GM21367 (cell line): ENCODE results near the gene C5orf24.
"Not testable (repeated sequence)": the region's sequence is repeated elsewhere in the genome, so short reads cannot be mapped to it uniquely, and the experiment has no call there.

Experiments
- ATAC-seq: cut with Tn5 transposase; IDR thresholded peaks from one replicate; pipeline ENCODE4 v1.9.1; 2021; ENCODE audit not compliant: unreplicated experiment

The C5orf24 gene

DNA sequence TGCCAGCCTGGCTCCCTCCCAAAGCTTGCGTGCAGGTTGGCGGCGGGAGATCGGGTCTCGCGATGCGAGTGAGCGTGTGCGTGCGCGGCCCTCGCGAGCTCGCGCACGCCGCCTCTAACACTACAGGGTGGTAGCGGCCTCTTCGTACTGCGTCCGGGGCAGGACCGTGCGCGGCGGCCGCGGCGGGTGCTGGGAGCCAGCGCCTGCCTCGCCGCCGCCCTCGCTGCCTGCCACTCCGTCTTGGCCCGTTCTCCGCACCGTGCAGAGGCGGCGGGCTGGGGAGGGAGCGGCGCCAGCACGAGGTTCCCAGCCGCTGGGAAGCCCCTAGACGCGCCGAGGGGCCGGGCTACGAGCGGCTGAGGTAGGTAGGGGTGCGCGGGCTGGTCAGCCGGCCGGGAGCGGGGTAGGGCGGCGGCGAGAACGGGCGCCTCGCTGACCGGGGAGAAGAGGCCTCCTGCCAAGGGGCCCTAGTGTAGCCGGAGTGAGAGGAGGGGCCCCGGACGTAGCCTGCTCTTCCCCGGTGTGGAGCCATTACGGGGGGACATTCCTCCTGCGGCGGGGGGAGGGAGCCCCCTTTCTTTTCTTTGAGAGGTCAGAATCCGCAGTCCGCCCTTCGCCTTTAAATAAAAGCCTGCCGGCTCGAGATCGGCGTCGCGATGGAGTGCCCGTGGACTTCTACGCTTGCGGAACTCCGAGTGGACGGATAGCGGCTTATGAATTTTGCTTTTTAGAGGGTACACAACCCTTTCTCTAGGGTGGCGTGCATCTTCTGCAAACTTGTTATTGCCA, at the start of gene C5orf24:
TSS of gene C5orf24 (plus strand) at position 117 of the 789 bp plus-strand sequence. CDS start 8,933 bp downstream, outside the sequence.
- peak; percentile 92 for ATAC-seq

DNA sequence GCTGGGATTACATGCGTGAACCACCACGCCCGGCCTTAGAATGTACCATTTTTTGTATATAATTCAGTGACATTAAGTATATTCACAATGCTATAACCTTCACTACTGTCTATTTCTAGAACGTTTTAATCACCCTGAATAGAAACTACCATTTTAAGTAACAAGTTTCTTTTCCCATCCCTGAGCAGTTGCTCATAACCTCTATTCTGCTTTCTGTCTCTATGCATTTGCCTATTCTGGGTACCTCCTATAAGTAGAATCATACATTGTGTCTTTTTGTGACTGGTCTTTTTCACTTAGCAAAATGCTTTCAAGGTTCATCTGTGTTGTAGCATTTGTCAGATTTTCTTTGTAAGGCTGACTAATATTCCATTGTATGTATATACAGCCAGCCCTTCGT, 47.3 kb upstream of the C5orf24 start:
- no peak for ATAC-seq

DNA sequence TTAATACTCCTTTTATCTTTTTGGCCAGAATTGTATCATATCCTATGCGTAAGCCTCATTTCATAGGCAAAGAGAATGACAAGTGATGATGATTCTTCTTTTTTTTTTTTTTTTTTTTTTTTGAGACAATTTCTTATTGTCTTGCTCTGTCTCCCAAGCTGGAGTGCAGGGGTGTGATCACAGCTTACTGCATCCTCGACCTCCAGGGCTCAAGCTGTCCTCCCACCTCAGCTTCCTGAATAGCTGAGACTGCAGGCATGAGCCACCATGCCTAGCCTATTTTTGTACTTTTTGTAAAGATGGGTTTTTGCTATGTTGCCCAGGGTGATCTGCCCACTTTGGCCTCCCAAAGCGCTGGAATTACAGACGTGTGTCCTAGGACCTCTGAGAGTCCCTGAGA, 41.9 kb upstream of the C5orf24 start:
- ATAC-seq, result no peak

DNA sequence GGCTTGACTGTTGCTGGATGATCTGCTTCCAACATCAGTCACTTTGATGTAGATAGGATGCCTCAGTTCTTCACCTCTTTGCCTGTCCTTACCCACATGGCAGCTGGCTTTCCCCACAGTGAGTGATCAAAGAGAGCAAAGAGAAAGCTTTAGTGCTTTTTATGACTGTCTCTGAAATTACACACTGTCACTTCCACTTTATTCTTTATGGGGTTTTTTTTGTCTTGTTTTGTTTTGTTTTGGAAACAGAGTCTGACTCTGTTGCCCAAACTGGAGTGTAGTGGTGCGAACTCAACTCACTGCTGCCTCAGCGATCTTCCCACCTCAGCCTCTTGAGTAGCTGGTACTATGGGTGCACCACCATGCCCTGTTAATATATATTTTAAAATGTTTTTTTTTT, 32.4 kb upstream of the C5orf24 start:
- no peak for ATAC-seq

DNA sequence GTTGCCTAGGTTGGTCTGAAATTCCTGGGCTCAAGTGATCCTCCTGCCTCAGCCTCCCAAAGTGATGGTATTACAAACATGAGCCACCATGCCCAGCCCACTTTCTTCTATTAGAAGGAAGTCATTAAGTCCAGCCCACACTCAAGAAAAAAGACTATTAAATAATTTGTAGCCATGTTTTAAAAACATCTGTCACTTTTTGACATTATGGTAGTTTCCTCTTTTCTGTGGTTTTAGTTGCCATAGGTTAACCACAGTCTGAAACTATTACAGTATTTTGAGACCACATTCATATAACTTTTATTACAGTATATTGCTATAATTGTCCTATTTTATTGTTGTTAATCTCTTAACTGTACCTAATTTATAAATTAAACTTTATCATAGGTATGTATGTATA, 31.9 kb upstream of the C5orf24 start:
- ATAC-seq, result no peak

DNA sequence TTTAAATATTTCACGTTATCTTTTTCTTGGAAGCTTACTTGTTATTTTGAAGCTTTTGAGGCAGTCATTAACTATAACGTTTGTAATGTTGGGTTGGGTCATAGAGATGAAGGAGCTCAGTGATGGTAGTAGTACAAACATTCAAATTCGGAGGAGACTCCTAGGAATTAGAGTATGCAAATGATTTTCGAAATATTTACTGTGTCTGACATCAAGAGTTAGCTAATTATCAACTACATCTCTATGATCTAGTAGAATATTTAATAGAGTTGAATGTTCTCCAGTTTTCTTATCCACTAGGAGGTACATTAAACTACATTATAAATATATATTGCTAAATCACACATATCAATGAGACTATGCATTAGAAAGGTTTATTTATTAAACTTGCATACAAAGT, 28.8 kb upstream of the C5orf24 start:
- no peak for ATAC-seq

DNA sequence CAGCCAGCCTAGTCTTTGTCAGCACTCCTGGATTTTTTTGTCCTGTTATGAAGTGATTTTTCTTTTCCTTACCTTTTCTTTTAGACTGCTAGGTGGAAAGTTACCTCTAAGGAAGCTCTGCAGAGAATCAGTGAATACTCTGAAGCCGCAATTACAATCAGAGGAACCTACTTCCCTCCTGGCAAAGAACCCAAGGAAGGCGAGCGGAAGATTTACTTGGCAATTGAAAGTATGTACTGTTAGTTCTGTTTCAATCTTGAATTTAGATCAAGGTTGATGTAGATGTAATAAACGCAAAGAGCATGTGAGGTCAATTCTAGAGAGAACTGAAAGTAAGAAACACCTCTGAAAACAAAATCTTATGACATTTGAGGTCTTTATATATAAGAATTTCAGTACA, 27.0 kb upstream of the C5orf24 start:
- no peak for ATAC-seq

DNA sequence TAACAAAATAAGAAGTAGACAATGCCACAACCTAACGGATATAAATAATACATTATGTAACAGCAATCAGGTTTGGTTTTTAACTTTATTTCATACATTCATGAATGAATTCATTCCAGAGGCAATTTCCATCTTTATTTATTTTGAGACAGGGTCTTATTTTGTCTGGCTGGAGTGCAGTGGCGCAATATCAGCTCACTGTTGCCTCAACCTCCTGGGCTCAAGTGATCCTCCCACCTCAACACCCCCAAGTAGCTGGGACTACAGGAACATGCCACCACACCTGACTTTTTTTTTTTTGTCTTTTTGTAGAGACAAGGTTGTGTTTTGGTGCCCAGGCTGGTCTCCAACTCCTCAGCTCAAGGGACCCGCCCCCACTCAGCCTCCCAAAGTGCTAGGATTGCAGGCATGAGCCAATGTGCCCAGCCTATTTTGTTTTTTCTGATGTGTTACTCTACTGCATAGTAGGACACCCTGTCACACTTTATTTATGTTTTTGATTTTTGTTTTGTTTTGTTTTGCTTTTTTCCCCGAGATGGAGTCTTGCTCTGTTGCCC, 26.3 kb upstream of the C5orf24 start:
- no peak for ATAC-seq

DNA sequence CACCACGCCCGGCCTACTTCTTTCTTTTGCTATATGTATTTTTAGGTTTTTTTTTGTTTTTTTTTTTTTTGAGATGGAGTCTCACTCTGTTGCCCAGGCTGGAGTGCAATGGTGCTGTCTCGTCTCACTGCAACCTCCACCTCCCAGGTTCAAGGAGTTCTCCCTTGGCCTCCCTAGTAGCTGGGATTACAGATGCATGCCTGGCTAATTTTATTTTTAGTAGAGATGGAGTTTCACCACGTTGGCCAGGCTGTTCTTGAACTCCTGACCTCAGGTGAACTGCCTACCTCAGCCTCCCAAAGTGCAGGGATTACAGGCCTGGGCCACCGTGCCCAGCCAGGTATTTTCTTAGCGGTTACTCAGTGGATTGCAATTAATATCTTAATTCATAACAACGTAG, 23.9 kb upstream of the C5orf24 start:
- no peak for ATAC-seq

DNA sequence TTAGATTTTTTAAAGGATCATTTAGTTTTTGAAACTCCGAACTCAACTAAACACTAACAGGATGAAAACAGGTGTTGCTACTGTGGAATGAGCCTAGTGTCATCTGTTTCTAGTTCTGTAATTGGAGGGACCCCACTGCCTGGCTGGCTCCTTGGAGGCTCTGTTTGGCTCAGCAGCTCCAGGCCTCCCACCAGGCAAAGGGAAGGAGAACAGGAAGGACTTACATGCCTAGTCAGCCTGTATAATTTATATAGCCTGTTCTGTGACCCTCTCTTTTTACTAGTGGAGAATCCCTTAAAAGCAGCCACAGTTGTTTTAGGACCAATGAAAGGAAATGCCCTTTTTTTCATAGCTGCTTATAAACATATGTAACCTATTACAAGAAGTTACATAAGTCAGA, 21.1 kb upstream of the C5orf24 start:
- no peak for ATAC-seq

DNA sequence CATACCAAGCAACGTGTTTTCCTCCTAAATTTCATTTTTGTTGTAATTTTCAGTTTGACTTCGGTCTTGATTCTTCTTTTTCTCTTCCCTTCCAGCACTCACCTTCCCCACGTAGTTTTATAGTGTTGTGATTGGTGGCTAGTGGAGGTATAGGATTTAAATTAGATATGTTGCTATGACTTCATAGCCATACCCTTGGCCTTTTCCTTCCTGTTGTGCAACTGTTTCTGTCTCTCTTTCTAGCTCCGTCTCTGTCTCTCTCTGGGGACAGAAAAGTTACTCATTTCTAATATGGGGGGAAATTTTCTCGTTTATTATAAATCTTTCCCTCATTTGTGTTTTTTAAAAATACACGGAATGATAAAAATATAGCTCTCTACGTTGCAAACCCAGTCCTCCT, 20.6 kb upstream of the C5orf24 start:
- ATAC-seq, result no peak

DNA sequence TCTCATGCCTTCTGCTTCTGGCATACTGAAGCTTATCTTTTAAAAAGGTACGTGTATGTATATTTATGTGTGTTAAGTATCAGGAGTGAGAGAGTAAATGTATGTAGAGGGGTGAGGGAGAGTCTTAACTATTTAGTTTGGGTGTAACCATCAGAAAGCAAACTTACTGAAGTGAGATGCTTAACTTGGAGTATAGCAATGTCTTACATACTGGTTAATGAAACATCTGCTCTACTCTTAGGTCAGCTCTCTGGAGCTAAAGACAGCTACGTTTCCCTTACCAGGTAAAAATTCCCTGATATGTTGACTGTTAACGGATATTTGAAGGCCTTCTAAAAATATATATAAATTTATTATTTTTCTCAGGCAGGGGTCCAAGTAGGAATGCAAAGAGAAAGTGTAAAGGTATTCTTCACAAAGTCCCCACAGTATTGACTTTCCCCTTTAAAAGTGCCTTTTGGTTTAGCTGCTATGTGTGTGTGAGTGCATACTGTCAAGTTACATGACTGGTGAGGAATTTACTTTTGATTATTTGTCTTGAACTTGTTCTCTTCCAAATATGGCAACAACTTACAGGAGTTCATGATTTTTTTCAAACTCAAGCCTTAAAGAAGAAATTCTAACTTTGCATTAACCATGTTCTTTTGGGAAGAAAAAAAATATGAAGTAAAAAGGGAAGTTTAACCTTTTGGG, 12.3 kb upstream of the C5orf24 start:
- ATAC-seq, result no peak

DNA sequence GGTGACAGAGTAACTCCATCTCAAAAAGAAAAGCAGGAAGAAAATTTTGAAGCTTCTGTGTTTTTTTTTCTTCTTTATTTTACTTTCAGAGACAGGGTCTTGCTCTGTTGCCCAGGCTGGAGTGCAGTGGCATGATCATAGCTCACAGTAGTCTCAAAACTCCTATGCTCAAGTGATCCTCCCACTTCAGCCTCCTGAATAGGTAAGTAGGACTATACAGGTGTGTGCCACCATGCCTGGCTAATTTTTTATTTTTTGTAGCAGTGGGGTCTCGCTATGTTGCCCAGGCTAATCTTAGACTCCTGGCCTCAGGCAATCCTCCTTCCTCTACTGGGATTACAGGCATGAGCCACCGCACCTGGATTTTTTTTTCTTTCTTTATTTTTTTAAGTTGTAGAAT, 10.1 kb upstream of the C5orf24 start:
- no peak for ATAC-seq

DNA sequence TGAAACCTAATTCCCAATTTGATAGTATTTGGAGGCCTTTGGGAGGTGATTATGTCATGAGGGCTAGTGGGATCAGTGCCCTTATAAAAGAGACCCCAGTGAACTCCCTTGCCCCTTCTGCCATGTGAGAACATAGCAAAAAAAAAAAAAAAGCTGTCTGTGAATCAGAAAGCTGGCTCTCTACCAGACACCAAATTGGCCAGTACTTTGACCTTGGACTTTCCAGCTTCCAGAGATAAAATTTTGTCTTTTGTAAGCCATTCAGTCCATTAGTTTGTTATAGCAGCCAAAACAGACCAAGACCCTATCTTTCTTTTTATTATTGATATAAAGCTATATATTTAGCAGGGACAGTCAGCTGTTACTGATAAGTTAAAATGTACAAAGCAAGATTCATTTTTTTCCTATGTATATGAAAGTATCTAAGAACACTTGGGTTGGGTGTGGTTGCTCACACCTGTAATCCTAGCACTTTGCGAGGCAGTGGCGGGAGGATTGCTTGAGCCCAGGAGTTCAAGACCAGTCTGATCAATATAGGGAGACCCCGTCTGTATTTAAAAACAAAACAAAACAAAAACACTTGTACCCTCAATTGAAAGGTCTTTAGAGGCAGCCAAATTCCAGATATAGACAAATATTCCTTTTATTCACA, 8.1 kb upstream of the C5orf24 start:
- no peak for ATAC-seq

DNA sequence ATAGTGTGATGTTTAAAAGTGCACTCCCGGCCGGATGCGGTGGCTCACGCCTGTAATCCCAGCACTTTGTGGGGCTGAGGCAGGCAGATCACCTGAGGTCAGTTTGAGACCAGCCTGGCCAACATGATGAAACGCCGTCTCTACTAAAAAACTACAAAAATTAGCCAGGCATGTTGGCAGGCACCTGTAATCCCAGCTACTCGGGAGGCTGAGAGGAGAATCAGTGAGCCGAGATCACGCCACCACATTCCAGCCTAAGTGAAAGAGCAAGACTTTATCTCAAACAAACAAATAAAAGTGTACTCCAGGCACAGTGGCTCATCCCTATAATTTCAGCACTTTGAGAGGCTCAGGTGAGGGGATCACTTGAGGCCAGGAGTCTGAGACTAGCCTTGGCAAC, 7.4 kb upstream of the C5orf24 start:
- ATAC-seq, result not testable (repeated sequence)

DNA sequence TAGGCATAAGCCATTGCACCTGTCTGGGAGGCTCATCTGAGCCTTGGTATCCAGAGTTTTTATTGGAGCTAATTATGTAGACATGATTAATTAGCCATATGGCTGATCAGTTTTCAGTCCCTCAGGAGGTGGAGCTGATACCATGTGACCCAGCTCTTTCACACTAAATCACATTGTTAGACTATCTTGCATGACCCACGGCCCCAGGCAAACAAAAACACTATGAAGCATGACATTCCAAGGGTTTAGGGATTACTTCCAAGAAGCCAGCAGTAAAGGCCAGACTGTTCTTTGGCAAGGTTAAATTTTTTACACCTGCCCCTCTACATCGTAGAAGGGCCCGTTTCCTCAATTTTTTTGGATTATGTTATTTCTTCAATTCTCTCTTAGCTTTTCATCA, 5.0 kb upstream of the C5orf24 start:
- ATAC-seq, result no peak

DNA sequence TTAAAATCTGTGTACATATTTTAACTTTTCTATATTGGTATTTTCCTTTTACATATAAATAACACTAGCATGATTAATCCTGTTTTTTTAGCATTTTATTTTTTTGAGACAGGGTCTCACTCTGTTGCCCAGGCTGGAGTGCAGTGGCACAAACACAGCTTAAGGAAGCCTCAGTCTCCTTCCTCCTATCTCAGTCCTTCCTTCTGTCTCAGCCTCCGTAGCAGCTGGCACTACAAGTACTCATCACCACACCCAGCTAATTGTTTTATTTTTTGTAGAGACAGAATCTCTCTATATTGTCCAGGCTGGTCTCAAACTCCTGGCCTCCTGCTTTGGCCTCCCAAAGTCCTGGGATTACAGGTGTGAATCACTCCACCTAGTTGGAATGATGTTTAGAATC, 1.5 kb upstream of the C5orf24 start:
- ATAC-seq, result no peak

DNA sequence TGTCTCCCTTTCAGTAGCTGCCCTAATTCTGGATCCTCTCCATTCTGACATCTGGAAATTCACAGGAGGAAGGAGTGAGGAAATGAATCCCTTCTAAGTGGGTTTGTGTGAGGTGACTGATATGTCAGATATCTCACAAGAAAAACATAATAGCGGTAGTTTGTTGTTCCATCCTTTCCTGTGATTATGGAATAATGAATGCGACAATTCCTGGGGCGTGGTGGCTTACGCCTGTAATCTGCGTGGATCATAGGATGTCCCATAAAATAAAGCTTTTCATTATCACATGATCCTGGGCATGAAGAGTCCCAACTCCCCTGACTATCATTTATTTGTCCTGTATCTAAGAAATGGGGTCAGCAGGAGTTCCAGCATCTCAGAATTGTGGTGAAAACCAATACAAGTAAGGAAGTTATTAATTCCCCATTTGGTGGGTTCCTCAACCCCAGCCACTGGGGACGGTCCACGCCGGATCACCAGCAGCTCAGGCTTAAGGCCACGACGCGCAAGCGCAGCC, 375 bp upstream of the C5orf24 start:
- ATAC-seq, result no peak

DNA sequence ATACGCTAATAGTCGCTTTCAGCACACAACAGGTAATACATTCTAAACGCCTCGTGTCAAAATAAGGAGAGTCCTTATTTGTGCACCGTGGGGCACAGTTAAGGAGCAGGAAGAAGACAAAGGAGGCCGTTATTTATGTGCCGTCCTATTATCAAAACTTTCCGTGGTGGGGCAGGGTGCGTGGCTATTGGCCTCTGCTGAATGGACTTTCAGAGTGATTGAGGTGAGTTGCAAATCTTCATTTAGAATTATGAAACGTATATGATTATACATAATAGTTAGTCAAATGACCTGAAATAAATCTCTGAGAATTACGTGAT, 833 bp downstream of the C5orf24 start:
- no peak for ATAC-seq

DNA sequence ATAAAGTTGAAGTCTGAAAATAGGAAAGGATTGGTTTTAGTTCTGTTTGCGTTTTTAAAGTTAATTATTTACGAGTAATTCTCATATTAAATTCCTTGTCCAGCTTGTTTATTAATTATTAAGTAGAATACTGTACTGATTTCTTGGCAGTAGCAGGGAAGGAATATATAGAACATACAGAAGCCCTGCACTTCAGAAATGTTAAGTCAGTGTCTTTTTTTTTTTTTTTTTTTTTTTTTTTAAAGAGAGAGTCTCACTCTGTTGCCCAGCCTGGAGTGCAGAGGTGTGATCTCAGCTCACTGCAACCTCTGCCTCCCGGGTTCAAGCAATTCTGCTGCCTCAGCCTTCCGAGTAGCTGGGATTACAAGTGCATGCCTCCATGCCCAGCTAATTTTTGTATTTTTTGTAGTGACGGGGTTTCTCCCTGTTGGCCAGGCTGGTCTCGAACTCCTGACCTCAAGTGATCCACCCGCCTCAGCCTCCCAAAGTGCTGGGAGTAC, 3.7 kb downstream of the C5orf24 start:
- ATAC-seq, result not testable (repeated sequence)

DNA sequence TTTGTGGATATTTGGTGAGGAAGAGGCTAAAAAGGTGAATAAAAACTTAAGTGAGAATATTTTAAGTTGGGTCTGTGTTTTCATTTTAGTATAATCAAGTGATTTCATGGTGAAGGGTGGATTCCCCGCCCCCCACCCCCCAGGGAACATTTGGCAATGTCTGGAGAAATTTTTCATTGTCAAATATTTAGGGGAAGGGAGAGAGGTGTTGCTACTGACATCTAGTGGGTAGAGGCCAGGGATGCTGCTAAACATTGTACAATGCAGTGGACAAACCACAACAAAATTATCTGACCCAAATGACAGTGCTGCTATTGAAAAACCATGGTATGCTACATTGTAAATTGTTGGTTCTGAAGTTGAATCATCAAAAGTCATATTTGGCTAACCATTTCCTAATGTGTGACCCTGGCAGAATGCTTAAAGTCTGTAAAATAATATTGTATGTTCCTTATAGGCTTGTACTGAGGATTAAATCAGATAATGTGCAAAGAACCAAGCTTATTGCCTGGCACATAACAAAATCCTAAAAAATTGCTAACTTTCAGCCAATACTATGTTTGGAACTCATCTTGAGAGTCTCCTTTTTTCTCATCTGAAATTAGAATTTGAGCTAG, 5.6 kb downstream of the C5orf24 start:
- ATAC-seq, result no peak
